IMR-90 (cell line): ENCODE data around the gene NUDCD3. TPM values are rescaled to one million over a fixed set of nuclear protein-coding genes. Genes with fewer than 3 reads are reported as not detected.

Experiments
- ATAC-seq: fragments of 200-7000 bp; cut with Tn5 transposase; 2 replicates; pipeline ENCODE4 v1.9.1; 2020; ENCODE audit warnings: low read depth, mild to moderate bottlenecking, moderate library complexity
- BruUV-seq: library from RNA; stranded (reverse); fragments of 400-500 nt; replicated peaks from 2 replicates; lab custom pipeline; 2021; lab: Mats Ljungman, UMichigan
- CTCF ChIA-PET: fragments of 300-600 bp; formaldehyde crosslinking; extraction: SDS; loops from one replicate; lab custom pipeline; 2021; ENCODE audit warnings: antibody characterized with exemption; lab: Yijun Ruan, JAX
- POLR2A ChIA-PET: fragments of 300-600 bp; sonication (Branson Sonifier 250); formaldehyde crosslinking; loops from one replicate; lab custom pipeline; 2022; ENCODE audit warnings: antibody characterized with exemption; ENCODE audit not compliant: unreplicated experiment; lab: Charles Lee
- DNase-seq: peaks from one replicate; pipeline ENCODE4 v3.0.0; 2013
- H2AFZ ChIP-seq: replicated peaks from 2 replicates; pipeline ENCODE3; 2013; ENCODE audit warnings: low read length, mild to moderate bottlenecking; ENCODE audit not compliant: poor library complexity
- H2AK5ac ChIP-seq: 2 replicates; pipeline ENCODE4 v1.6.1; 2013; ENCODE audit warnings: low read depth, low read length, inconsistent platforms
- H2AK9ac ChIP-seq: replicated peaks from 2 replicates; pipeline ENCODE3; 2013; ENCODE audit warnings: mild to moderate bottlenecking, low read depth, low read length, moderate library complexity; ENCODE audit not compliant: poor library complexity
- H2BK120ac ChIP-seq: 2 replicates; pipeline ENCODE4 v1.6.1; 2013; ENCODE audit warnings: low read depth, low read length, inconsistent platforms
- H2BK15ac ChIP-seq: 3 replicates; pipeline ENCODE4 v1.6.1; 2013; ENCODE audit warnings: low read depth, low read length, inconsistent platforms
- H2BK20ac ChIP-seq: 2 replicates; pipeline ENCODE4 v1.6.1; 2013; ENCODE audit warnings: low read depth, mild to moderate bottlenecking, inconsistent platforms, low read length, moderate library complexity
- H2BK5ac ChIP-seq: 2 replicates; pipeline ENCODE4 v1.6.1; 2013; ENCODE audit warnings: mild to moderate bottlenecking, low read depth, low read length, inconsistent platforms; ENCODE audit not compliant: poor library complexity, severe bottlenecking
- H3K14ac ChIP-seq: replicated peaks from 2 replicates; pipeline ENCODE4 v1.6.1; 2013; ENCODE audit warnings: low read depth, low read length, inconsistent platforms
- H3K18ac ChIP-seq: 2 replicates; pipeline ENCODE4 v1.6.1; 2013; ENCODE audit warnings: low read depth, low read length, control low read depth
- H3K23ac ChIP-seq: 2 replicates; pipeline ENCODE4 v1.6.1; 2013; ENCODE audit warnings: low read depth, low read length, inconsistent platforms
- H3K27ac ChIP-seq: 2 replicates; pipeline ENCODE4 v1.5.1; 2013; ENCODE audit warnings: mild to moderate bottlenecking, control low read depth, low read length; ENCODE audit not compliant: insufficient read depth
- H3K27me3 ChIP-seq: 2 replicates; pipeline ENCODE4 v1.6.1; 2013; ENCODE audit warnings: low read length; ENCODE audit not compliant: control insufficient read depth, insufficient read depth
- H3K36me3 ChIP-seq: 2 replicates; pipeline ENCODE4 v1.6.1; 2013; ENCODE audit warnings: low read length, mixed read lengths; ENCODE audit not compliant: control insufficient read depth, insufficient read depth
- H3K4ac ChIP-seq: 2 replicates; pipeline ENCODE4 v1.6.1; 2013; ENCODE audit warnings: low read depth, low read length, inconsistent platforms
- H3K4me1 ChIP-seq: 2 replicates; pipeline ENCODE4 v1.6.1; 2013; ENCODE audit warnings: low read length, mixed read lengths; ENCODE audit not compliant: control insufficient read depth, insufficient read depth
- H3K4me2 ChIP-seq: 2 replicates; pipeline ENCODE4 v1.6.1; 2013; ENCODE audit warnings: low read depth, mild to moderate bottlenecking, control low read depth, low read length, moderate library complexity
- H3K4me3 ChIP-seq: 2 replicates; pipeline ENCODE4 v1.5.1; 2013; ENCODE audit warnings: low read depth, mild to moderate bottlenecking, control low read depth, low read length, moderate library complexity; ENCODE audit not compliant: insufficient read depth
- H3K56ac ChIP-seq: 2 replicates; pipeline ENCODE4 v1.6.1; 2013; ENCODE audit warnings: low read length, inconsistent platforms; ENCODE audit not compliant: insufficient read depth; ENCODE audit errors: extremely low read depth
- H3K79me1 ChIP-seq, 2 experiments: 2 replicates each; pipeline ENCODE4 v1.6.1; 2013; ENCODE audit warnings: low read length in 2 of 2, inconsistent platforms in 1 of 2, low read depth in 1 of 2
- H3K9ac ChIP-seq: 2 replicates; pipeline ENCODE4 v1.6.1; 2013; ENCODE audit warnings: low read depth, low read length, control low read depth
- H3K9me1 ChIP-seq: 2 replicates; pipeline ENCODE4 v1.6.1; 2013; ENCODE audit warnings: low read length, inconsistent platforms; ENCODE audit not compliant: insufficient read depth
- H3K9me3 ChIP-seq: 2 replicates; pipeline ENCODE4 v1.6.1; 2013; ENCODE audit warnings: low read length; ENCODE audit not compliant: control insufficient read depth, insufficient read depth
- H4K20me1 ChIP-seq: 2 replicates; pipeline ENCODE4 v1.6.1; 2013; ENCODE audit warnings: low read length, inconsistent platforms; ENCODE audit not compliant: insufficient read depth
- H4K5ac ChIP-seq: 2 replicates; pipeline ENCODE4 v1.6.1; 2013; ENCODE audit warnings: mild to moderate bottlenecking, low read depth, low read length, control low read depth
- H4K8ac ChIP-seq, 2 experiments: 2 replicates each; pipeline ENCODE4 v1.6.1; 2013; ENCODE audit warnings: low read depth in 2 of 2, low read length in 2 of 2, control low read depth in 1 of 2, inconsistent platforms in 1 of 2
- H4K91ac ChIP-seq: 2 replicates; pipeline ENCODE4 v1.6.1; 2013; ENCODE audit warnings: low read depth, low read length, inconsistent platforms; ENCODE audit not compliant: insufficient read depth
- NFE2L2 ChIP-seq: fragments of 150-350 bp; IDR thresholded peaks from 2 replicates; pipeline ENCODE4 v1.6.1; 2016; ENCODE audit warnings: low read depth, mild to moderate bottlenecking, low read length
- WGBS, 2 experiments: methylation state at CpG; one replicate each; pipeline versions ENCODE4 v1.1.5 to v1.1.7; 2013; ENCODE audit warnings: missing lambda C conversion rate in 2 of 2; ENCODE audit not compliant: insufficient read length in 1 of 2; ENCODE audit errors: extremely low coverage in 2 of 2; 5-methylcytosine and 5-hydroxymethylcytosine counted together
- dilution Hi-C: fragments of 300-500 bp; cut with HindIII; formaldehyde crosslinking; loops from one replicate; pipeline ENCODE4 v1.14.3; 2018; ENCODE audit warnings: low sequenced_read_pairs; ENCODE audit not compliant: unreplicated experiment
- in situ Hi-C: fragments of 300-500 bp; cut with MboI; formaldehyde crosslinking; loops from 3 replicates; pipeline ENCODE4 v1.14.3; 2019; ENCODE audit warnings: low sequenced_read_pairs, inconsistent platforms, mixed read lengths
- intact Hi-C: fragments of 100-400 bp; cut with micrococcal nuclease; formaldehyde crosslinking; loops from 2 replicates; pipeline ENCODE4 v1.10.0; 2022
- polyA plus RNA-seq, 3 experiments: library from polyadenylated mRNA; depleted of rRNA; stranded (reverse); fragments of >200 nt; gene quantifications; 2 replicates each; pipeline ENCODE4 v1.2.3, GENCODE V29; 2012; ENCODE audit warnings: low replicate concordance in 1 of 3
- total RNA-seq: library from RNA; depleted of rRNA; stranded (reverse); fragments of >200 nt; gene quantifications from 2 replicates; pipeline ENCODE4 v1.2.3, GENCODE V29; 2012
- TF ChIP-seq, protein P1 (sequence below): conservative IDR thresholded peaks from 2 replicates; pipeline ENCODE4 v1.5.1; 2012; ENCODE audit warnings: mild to moderate bottlenecking, low read depth, low read length, improper control_type of control experiment

Gene NUDCD3
- total and polyA plus RNA-seq, 2 of the 4 experiments (the other 2 are of a cell fraction), result 49.5 to 76.0 TPM

DNA sequence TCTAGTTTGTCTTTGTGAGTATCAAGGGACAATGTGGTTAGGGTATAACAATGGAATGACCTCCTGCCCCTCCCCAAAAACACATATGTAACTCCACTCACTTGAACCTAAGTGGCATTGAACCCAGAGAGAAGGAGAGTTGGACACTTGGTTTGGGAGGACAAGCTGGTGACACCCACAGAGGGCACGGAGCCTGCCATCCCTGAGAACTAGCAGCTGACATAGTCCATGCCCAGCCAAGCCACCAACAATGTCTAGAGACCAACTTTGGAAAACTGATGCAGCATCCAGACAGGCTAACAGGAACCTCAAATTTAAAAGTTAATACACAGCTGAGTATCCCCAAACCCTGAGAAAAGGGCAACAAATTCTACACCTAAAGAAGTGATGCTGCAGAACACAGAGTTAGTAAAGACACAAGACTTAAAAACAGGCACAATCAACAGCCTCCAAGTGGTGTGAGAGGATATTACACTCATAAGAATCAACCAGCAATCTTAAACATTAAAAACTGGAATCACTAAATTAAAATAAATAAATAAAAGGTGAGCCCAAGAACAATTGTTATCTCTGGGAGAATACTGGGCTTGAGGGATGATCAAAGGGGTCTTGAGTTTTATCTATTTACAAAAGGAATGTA is 27.2 kb downstream of the NUDCD3 start:
- Histone ChIP-seq H3K27ac (no peak overlapping the region), H3K4ac (no peak overlapping the region), H2BK20ac (no peak overlapping the region), H3K27me3 (no peaks in the 10 kb centered on the region), H2BK5ac (no peak overlapping the region), H3K79me1 (peaks cover 59 to 73% of the 10 kb centered on the region in 2 experiments), H2BK15ac (no peak overlapping the region), H4K20me1 (peaks cover 22% of the 10 kb centered on the region; the same call in 1 of the 2 replicates), H4K8ac (no peak overlapping the region; a peak in 1 of 4 replicates), H4K91ac (no peak overlapping the region), H3K56ac (no peak overlapping the region), H3K23ac (no peak overlapping the region), H3K14ac (no peak overlapping the region), H2AK5ac (no peak overlapping the region), H4K5ac (no peak overlapping the region), H3K18ac (no peak overlapping the region), H3K9ac (no peak overlapping the region), H2AK9ac (no peak overlapping the region), H3K4me1 (peaks cover 18% of the 10 kb centered on the region), H3K4me3 (no peak overlapping the region), H3K9me3 (no peaks in the 10 kb centered on the region), H2BK120ac (no peak overlapping the region), H3K36me3 (peaks cover 17% of the 10 kb centered on the region), H2AFZ (no peak overlapping the region), H3K9me1 (peaks cover 28% of the 10 kb centered on the region), H3K4me2 (no peak overlapping the region)
- dilution Hi-C loops, result no loop called here
- in situ Hi-C loops, result no loop called here
- intact Hi-C loops, result no loop called here
- ATAC-seq (no peak), DNase-seq (no peak)
- TF ChIP-seq NFE2L2, result no peak
- TF ChIP-seq, protein P1, sequence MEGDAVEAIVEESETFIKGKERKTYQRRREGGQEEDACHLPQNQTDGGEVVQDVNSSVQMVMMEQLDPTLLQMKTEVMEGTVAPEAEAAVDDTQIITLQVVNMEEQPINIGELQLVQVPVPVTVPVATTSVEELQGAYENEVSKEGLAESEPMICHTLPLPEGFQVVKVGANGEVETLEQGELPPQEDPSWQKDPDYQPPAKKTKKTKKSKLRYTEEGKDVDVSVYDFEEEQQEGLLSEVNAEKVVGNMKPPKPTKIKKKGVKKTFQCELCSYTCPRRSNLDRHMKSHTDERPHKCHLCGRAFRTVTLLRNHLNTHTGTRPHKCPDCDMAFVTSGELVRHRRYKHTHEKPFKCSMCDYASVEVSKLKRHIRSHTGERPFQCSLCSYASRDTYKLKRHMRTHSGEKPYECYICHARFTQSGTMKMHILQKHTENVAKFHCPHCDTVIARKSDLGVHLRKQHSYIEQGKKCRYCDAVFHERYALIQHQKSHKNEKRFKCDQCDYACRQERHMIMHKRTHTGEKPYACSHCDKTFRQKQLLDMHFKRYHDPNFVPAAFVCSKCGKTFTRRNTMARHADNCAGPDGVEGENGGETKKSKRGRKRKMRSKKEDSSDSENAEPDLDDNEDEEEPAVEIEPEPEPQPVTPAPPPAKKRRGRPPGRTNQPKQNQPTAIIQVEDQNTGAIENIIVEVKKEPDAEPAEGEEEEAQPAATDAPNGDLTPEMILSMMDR, result peak; percentile 28; the same call in 1 of the 2 replicates
- CTCF ChIA-PET, result interaction anchor here (1.2 kb wide), 1 partner anchor 14 kb away, joined by 3 read pairs; no protein-coding TSS in a partner anchor
- BruUV-seq, result no TSS peak
- 80% methylated on average over 1 of the region's 1 CpG; no CpG with 5 or more reads in 1 of the 2 experiments for WGBS, 2 experiments
- POLR2A ChIA-PET, result no interaction called here
